KOPT-K1 (cell line): ENCODE data around the gene LIF.
"Not testable (repeated sequence)": the region's sequence is repeated elsewhere in the genome, so short reads cannot be mapped to it uniquely, and the experiment has no call there.

ENCODE experiments used
- H3K27ac ChIP-seq: fragments of 200-600 bp; sonication (generic); 2 replicates; pipeline ENCODE4 v1.5.1; 2016; ENCODE audit warnings: antibody characterized with exemption, mild to moderate bottlenecking, low read depth, low read length; ENCODE audit not compliant: poor library complexity, severe bottlenecking
- H3K36me3 ChIP-seq: fragments of 200-600 bp; sonication (generic); 2 replicates; pipeline ENCODE4 v1.5.1; 2017; ENCODE audit warnings: antibody characterized with exemption, mild to moderate bottlenecking, low read length, moderate library complexity; ENCODE audit not compliant: insufficient read depth
- H3K9me3 ChIP-seq: fragments of 200-600 bp; sonication (generic); 2 replicates; pipeline ENCODE4 v1.5.1; 2017; ENCODE audit warnings: antibody characterized with exemption, low read length, mild to moderate bottlenecking; ENCODE audit not compliant: insufficient read depth, poor library complexity, severe bottlenecking

LIF gene

GRCh38 chr22:30208631-30209603 is 37.6 kb downstream of the LIF start:
- peak overlapping the region; percentile 32 for H3K27ac ChIP-seq
- H3K9me3 ChIP-seq = no peaks in the 10 kb centered on the region
- no peaks in the 10 kb centered on the region for H3K36me3 ChIP-seq

GRCh38 chr22:30206944-30207343 is 39.6 kb downstream of the LIF start:
- H3K36me3 ChIP-seq = no peaks in the 10 kb centered on the region
- no peak overlapping the region for H3K27ac ChIP-seq
- no peaks in the 10 kb centered on the region for H3K9me3 ChIP-seq

GRCh38 chr22:30205281-30206115 is 41.1 kb downstream of the LIF start:
- Histone ChIP-seq H3K27ac (no peak overlapping the region), H3K9me3 (no peaks in the 10 kb centered on the region), H3K36me3 (no peaks in the 10 kb centered on the region)

- Histone ChIP-seq H3K36me3 (no peaks in the 10 kb centered on the region), H3K9me3 (no peaks in the 10 kb centered on the region), H3K27ac (no peak overlapping the region)
These were observed 41.8 kb downstream of the LIF start for GRCh38 chr22:30204742-30205111.

GRCh38 chr22:30204015-30204741 is 42.4 kb downstream of the LIF start:
- H3K36me3 ChIP-seq = no peaks in the 10 kb centered on the region
- no peak overlapping the region for H3K27ac ChIP-seq
- no peaks in the 10 kb centered on the region for H3K9me3 ChIP-seq

- no peaks in the 10 kb centered on the region for H3K9me3 ChIP-seq
- no peak overlapping the region for H3K27ac ChIP-seq
- H3K36me3 ChIP-seq = no peaks in the 10 kb centered on the region
These were observed 44.0 kb downstream of the LIF start for GRCh38 chr22:30202531-30203006.

GRCh38 chr22:30201945-30202344 is 44.6 kb downstream of the LIF start:
- Histone ChIP-seq H3K27ac (no peak overlapping the region), H3K36me3 (no peaks in the 10 kb centered on the region), H3K9me3 (no peaks in the 10 kb centered on the region)

- not testable (repeated sequence) for H3K9me3 ChIP-seq, H3K27ac ChIP-seq, H3K36me3 ChIP-seq
These were observed 45.7 kb downstream of the LIF start for GRCh38 chr22:30200905-30201304.

- no peaks in the 10 kb centered on the region for H3K9me3 ChIP-seq
- no peak overlapping the region for H3K27ac ChIP-seq
- no peaks in the 10 kb centered on the region for H3K36me3 ChIP-seq
These were observed 47.6 kb downstream of the LIF start for GRCh38 chr22:30198921-30199320.

GRCh38 chr22:30198152-30198825 is 48.3 kb downstream of the LIF start:
- Histone ChIP-seq H3K36me3 (no peaks in the 10 kb centered on the region), H3K9me3 (no peaks in the 10 kb centered on the region), H3K27ac (no peak overlapping the region)

- no peaks in the 10 kb centered on the region for H3K36me3 ChIP-seq
- H3K27ac ChIP-seq = peak overlapping the region; percentile 64
- no peaks in the 10 kb centered on the region for H3K9me3 ChIP-seq
These were observed 49.2 kb downstream of the LIF start for GRCh38 chr22:30197389-30197788.

- Histone ChIP-seq H3K36me3 (no peaks in the 10 kb centered on the region), H3K27ac (peak overlapping the region; percentile 64), H3K9me3 (no peaks in the 10 kb centered on the region)
These were observed 49.7 kb downstream of the LIF start for GRCh38 chr22:30196880-30197336.

GRCh38 chr22:30196141-30196879 is 50.2 kb downstream of the LIF start:
- Histone ChIP-seq H3K36me3 (no peaks in the 10 kb centered on the region), H3K27ac (peak overlapping the region; percentile 64), H3K9me3 (no peaks in the 10 kb centered on the region)
